ENCODE results near the gene RNU5D-1. TPM values are rescaled to one million over a fixed set of nuclear protein-coding genes. Genes with fewer than 3 reads are reported as not detected.

Gene RNU5D-1
- total and polyA plus RNA-seq, 2 of the 13 experiments (the other 11 are each of a cell fraction or from before 2014, with no cell fraction given), result 165 TPM; not detected in 1

DNA sequence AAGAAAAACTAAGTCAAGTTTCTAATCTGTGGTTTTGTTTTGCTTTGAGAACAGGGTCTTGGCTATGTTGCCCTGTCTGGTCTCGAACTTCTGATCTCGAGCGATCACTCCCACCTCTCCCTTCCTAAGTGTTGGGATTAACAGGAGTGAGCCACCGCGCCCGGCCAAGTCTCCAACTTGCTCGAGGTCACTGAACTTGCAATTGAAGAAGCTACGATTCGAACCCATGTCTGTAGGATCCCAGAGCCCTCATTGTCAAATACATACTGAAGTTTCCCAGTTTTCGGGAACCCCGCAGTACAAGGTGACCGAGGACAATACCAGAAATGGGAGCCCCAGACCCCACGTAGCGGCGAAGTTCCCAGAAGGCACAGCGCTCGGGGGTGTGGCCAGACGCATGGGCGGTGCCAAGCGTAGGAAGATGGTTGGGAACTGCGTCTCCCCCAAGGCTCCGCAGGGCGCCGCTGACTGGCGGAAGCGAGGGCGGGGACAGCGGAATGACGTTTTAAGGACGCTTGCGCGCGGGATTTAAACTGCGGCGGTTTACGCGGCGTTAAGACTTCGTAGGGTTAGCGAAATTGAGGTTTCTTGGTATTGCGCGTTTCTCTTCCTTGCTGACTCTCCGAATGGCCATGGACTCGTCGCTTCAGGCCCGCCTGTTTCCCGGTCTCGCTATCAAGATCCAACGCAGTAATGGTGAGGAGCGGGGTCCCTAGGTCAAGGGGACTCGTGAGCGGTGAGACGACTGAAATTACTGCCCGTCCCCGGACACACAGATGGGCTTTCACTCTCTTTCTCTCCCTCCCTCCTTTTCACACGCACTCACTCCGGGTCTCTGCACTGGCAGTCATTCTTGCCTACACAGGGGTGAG is 8.6 kb upstream of the RNU5D-1 start, which contains the start of gene KIF2C (continued):
- peak; percentile 92 for TF ChIP-seq ARNT2 (CRISPR knock-in tag; IDR thresholded peaks at IDR 0.05; ENCODE audit: low read depth)
- TF ChIP-seq, protein P1, sequence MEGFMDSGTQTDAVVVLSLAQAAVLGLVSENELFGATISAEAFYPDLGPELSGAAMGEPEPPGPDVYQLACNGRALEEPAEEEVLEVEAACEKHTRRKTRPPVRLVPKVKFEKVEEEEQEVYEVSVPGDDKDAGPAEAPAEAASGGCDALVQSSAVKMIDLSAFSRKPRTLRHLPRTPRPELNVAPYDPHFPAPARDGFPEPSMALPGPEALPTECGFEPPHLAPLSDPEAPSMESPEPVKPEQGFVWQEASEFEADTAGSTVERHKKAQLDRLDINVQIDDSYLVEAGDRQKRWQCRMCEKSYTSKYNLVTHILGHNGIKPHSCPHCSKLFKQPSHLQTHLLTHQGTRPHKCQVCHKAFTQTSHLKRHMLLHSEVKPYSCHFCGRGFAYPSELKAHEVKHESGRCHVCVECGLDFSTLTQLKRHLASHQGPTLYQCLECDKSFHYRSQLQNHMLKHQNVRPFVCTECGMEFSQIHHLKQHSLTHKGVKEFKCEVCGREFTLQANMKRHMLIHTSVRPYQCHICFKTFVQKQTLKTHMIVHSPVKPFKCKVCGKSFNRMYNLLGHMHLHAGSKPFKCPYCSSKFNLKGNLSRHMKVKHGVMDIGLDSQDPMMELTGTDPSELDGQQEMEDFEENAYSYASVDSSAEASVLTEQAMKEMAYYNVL (CRISPR knock-in tag; IDR thresholded peaks at IDR 0.05; ENCODE audit: borderline replicate concordance), result no peak; the same call in 1 of the 2 replicates
- no peak for TF ChIP-seq ZNF20 (CRISPR knock-in tag; IDR thresholded peaks at IDR 0.05)
- TF ChIP-seq CREB1 (IDR thresholded peaks at IDR 0.05), result peak; percentile 91
- peak; percentile 98 for TF ChIP-seq CREB1 (CRISPR knock-in tag; IDR thresholded peaks at IDR 0.05)
- TF ChIP-seq, protein P2, sequence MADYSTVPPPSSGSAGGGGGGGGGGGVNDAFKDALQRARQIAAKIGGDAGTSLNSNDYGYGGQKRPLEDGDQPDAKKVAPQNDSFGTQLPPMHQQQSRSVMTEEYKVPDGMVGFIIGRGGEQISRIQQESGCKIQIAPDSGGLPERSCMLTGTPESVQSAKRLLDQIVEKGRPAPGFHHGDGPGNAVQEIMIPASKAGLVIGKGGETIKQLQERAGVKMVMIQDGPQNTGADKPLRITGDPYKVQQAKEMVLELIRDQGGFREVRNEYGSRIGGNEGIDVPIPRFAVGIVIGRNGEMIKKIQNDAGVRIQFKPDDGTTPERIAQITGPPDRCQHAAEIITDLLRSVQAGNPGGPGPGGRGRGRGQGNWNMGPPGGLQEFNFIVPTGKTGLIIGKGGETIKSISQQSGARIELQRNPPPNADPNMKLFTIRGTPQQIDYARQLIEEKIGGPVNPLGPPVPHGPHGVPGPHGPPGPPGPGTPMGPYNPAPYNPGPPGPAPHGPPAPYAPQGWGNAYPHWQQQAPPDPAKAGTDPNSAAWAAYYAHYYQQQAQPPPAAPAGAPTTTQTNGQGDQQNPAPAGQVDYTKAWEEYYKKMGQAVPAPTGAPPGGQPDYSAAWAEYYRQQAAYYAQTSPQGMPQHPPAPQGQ (CRISPR knock-in tag; IDR thresholded peaks at IDR 0.05; ENCODE audit: borderline replicate concordance), result no peak
- TF ChIP-seq SOX5 (CRISPR knock-in tag; IDR thresholded peaks at IDR 0.05; ENCODE audit: borderline replicate concordance), result peak; percentile 53; the same call in 1 of the 2 replicates
- TF ChIP-seq ZNF546 (CRISPR knock-in tag; conservative IDR thresholded peaks at IDR 0.05), result no peak
- TF ChIP-seq ZNF432 (CRISPR knock-in tag; IDR thresholded peaks at IDR 0.05; ENCODE audit: borderline replicate concordance), result no peak
- peak; percentile 38; the same call in 1 of the 2 replicates for TF ChIP-seq FOSL2 (CRISPR knock-in tag; IDR thresholded peaks at IDR 0.05)
- no peak for TF ChIP-seq SP1 (IDR thresholded peaks at IDR 0.05)
- TF ChIP-seq SP1 (CRISPR knock-in tag; IDR thresholded peaks at IDR 0.05), result peak; percentile 80; the same call in 1 of the 2 replicates
- peak; percentile 17; the same call in 1 of the 2 replicates for TF ChIP-seq SIX1 (CRISPR knock-in tag; IDR thresholded peaks at IDR 0.05; ENCODE audit: borderline replicate concordance)
- TF ChIP-seq ZNF850 (CRISPR knock-in tag; conservative IDR thresholded peaks at IDR 0.05), result no peak
- TF ChIP-seq, protein P3, sequence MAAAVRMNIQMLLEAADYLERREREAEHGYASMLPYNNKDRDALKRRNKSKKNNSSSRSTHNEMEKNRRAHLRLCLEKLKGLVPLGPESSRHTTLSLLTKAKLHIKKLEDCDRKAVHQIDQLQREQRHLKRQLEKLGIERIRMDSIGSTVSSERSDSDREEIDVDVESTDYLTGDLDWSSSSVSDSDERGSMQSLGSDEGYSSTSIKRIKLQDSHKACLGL (CRISPR knock-in tag; IDR thresholded peaks at IDR 0.05), result 0 out of 2 replicates have a peak, but pooled peaks have one; percentile 26
- no peak for TF ChIP-seq AHR (CRISPR knock-in tag; IDR thresholded peaks at IDR 0.05)
- peak; percentile 76 for TF ChIP-seq DR1 (CRISPR knock-in tag; IDR thresholded peaks at IDR 0.05)
- no peak for TF ChIP-seq FOXC1 (CRISPR knock-in tag; IDR thresholded peaks at IDR 0.05; ENCODE audit: borderline replicate concordance)
- TF ChIP-seq SP140L (CRISPR knock-in tag; IDR thresholded peaks at IDR 0.05; ENCODE audit: borderline replicate concordance), result 0 out of 2 replicates have a peak, but pooled peaks have one; percentile 50
- TF ChIP-seq, protein P4, sequence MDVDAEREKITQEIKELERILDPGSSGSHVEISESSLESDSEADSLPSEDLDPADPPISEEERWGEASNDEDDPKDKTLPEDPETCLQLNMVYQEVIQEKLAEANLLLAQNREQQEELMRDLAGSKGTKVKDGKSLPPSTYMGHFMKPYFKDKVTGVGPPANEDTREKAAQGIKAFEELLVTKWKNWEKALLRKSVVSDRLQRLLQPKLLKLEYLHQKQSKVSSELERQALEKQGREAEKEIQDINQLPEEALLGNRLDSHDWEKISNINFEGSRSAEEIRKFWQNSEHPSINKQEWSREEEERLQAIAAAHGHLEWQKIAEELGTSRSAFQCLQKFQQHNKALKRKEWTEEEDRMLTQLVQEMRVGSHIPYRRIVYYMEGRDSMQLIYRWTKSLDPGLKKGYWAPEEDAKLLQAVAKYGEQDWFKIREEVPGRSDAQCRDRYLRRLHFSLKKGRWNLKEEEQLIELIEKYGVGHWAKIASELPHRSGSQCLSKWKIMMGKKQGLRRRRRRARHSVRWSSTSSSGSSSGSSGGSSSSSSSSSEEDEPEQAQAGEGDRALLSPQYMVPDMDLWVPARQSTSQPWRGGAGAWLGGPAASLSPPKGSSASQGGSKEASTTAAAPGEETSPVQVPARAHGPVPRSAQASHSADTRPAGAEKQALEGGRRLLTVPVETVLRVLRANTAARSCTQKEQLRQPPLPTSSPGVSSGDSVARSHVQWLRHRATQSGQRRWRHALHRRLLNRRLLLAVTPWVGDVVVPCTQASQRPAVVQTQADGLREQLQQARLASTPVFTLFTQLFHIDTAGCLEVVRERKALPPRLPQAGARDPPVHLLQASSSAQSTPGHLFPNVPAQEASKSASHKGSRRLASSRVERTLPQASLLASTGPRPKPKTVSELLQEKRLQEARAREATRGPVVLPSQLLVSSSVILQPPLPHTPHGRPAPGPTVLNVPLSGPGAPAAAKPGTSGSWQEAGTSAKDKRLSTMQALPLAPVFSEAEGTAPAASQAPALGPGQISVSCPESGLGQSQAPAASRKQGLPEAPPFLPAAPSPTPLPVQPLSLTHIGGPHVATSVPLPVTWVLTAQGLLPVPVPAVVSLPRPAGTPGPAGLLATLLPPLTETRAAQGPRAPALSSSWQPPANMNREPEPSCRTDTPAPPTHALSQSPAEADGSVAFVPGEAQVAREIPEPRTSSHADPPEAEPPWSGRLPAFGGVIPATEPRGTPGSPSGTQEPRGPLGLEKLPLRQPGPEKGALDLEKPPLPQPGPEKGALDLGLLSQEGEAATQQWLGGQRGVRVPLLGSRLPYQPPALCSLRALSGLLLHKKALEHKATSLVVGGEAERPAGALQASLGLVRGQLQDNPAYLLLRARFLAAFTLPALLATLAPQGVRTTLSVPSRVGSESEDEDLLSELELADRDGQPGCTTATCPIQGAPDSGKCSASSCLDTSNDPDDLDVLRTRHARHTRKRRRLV (CRISPR knock-in tag; IDR thresholded peaks at IDR 0.05), result no peak
- TF ChIP-seq ATAD3A (CRISPR knock-in tag; IDR thresholded peaks at IDR 0.05), result no peak

Measured in HepG2 (cell line).